A549 (cell line): ENCODE results near the gene CBY1. TPM values are rescaled to one million over a fixed set of nuclear protein-coding genes. Genes with fewer than 3 reads are reported as not detected.

Experiments used
- ATAC-seq, 2 experiments: fragments of 200-7000 bp in 1 of 2; fragments of >200 bp in 1 of 2; cut with Nextera tagmentation in 1 of 2; cut with Tn5 transposase in 1 of 2; 3 replicates each; pipeline versions ENCODE4 v1.8.0 to v1.9.1; 2018 to 2020; ENCODE audit warnings: mild to moderate bottlenecking in 1 of 2, moderate library complexity in 1 of 2
- CTCF ChIA-PET: fragments of 300-600 bp; sonication (Branson Sonifier 250); formaldehyde crosslinking; extraction: SDS; loops from one replicate; lab custom pipeline; 2021; ENCODE audit warnings: antibody characterized with exemption, inconsistent platforms; lab: Yijun Ruan, JAX
- POLR2A ChIA-PET: fragments of 350-600 bp; formaldehyde crosslinking; extraction: SDS; loops from one replicate; lab custom pipeline; 2021; ENCODE audit warnings: antibody characterized with exemption, inconsistent platforms; lab: Yijun Ruan, JAX
- DNase-seq, 2 experiments: peaks; one replicate each; pipeline versions ENCODE4 v3.0.0 to v3.0.0-alpha.2; 2011 to 2016; ENCODE audit warnings: low read depth in 1 of 2, low spot score in 1 of 2
- FAIRE-seq: peaks from 2 replicates; lab custom pipeline; 2011; peaks lifted over from hg19 to GRCh38; lab: Jason Lieb, UNC
- H3K27ac ChIP-seq, 2 experiments: fragments of >200 bp; sonication (Bioruptor Twin); formaldehyde crosslinking; 3 replicates each; pipeline ENCODE4 v1.5.1; 2016 to 2017
- H3K4me1 ChIP-seq: fragments of >200 bp; sonication (Bioruptor Twin); formaldehyde crosslinking; 3 replicates; pipeline ENCODE4 v1.6.1; 2016
- H3K4me2 ChIP-seq: fragments of >200 bp; sonication (Bioruptor Twin); formaldehyde crosslinking; 3 replicates; pipeline ENCODE4 v1.6.1; 2016
- H3K4me3 ChIP-seq: fragments of >200 bp; sonication (Bioruptor Twin); formaldehyde crosslinking; 3 replicates; pipeline ENCODE4 v1.5.1; 2016
- H3K9me3 ChIP-seq: fragments of >200 bp; sonication (Bioruptor Twin); formaldehyde crosslinking; 3 replicates; pipeline ENCODE4 v1.6.1; 2016
- ATOH8 ChIP-seq: fragments of 250-450 bp; sonication (Bioruptor Pico); IDR thresholded peaks from 2 replicates; pipeline ENCODE4 v1.5.0; 2020; ENCODE audit warnings: low read depth, mild to moderate bottlenecking, moderate library complexity
- CBX2 ChIP-seq: fragments of 200-600 bp; sonication (generic); IDR thresholded peaks from 2 replicates; pipeline ENCODE4 v1.6.1; 2016; ENCODE audit warnings: low read depth, mild to moderate bottlenecking, borderline replicate concordance
- CBX8 ChIP-seq: fragments of 200-600 bp; sonication (generic); IDR thresholded peaks from 2 replicates; pipeline ENCODE4 v1.6.1; 2016
- CEBPB ChIP-seq, 2 experiments: fragments of >200 bp in 1 of 2; sonication (Bioruptor Twin) in 1 of 2; formaldehyde crosslinking in 1 of 2; IDR thresholded peaks; 2 replicates each; pipeline ENCODE4 v1.6.1; 2012 to 2016
- CHD2 ChIP-seq: fragments of 150-350 bp; IDR thresholded peaks from 2 replicates; pipeline ENCODE4 v1.6.1; 2014; ENCODE audit warnings: low read length; ENCODE audit not compliant: partially characterized antibody
- CHD4 ChIP-seq: fragments of 200-600 bp; sonication (generic); IDR thresholded peaks from 2 replicates; pipeline ENCODE4 v1.6.1; 2016; ENCODE audit warnings: antibody characterized with exemption, mild to moderate bottlenecking, borderline replicate concordance
- EHF ChIP-seq: fragments of 250-450 bp; sonication (Bioruptor Pico); IDR thresholded peaks from 2 replicates; pipeline ENCODE4 v1.5.0; 2020; ENCODE audit warnings: mild to moderate bottlenecking
- ESRRA ChIP-seq: fragments of 150-350 bp; IDR thresholded peaks from 2 replicates; pipeline ENCODE4 v1.6.1; 2014; ENCODE audit warnings: mild to moderate bottlenecking, low read length, borderline replicate concordance
- HDAC2 ChIP-seq: fragments of 200-600 bp; sonication (generic); IDR thresholded peaks from 2 replicates; pipeline ENCODE4 v1.6.1; 2016
- HOXB5 ChIP-seq: fragments of 250-450 bp; sonication (Bioruptor Pico); IDR thresholded peaks from 2 replicates; pipeline ENCODE4 v1.5.0; 2020; ENCODE audit warnings: mild to moderate bottlenecking, moderate library complexity
- MAFK ChIP-seq: fragments of 450-650 bp; IDR thresholded peaks from 2 replicates; pipeline ENCODE4 v1.6.1; 2014; ENCODE audit not compliant: partially characterized antibody
- NFE2L2 ChIP-seq: fragments of 150-350 bp; conservative IDR thresholded peaks from 2 replicates; pipeline ENCODE4 v1.6.1; 2014; ENCODE audit warnings: low read length
- NR3C1 ChIP-seq: fragments of >200 bp; sonication (Bioruptor Twin); formaldehyde crosslinking; IDR thresholded peaks from 3 replicates; pipeline ENCODE4 v1.6.1; 2017
- POLR2A ChIP-seq: IDR thresholded peaks from 2 replicates; pipeline ENCODE4 v1.6.1; 2012; ENCODE audit warnings: mild to moderate bottlenecking, low read length
- POLR2AphosphoS2 ChIP-seq: conservative IDR thresholded peaks from 2 replicates; pipeline ENCODE4 v1.6.1; 2012; ENCODE audit warnings: low read length, improper control_type of control experiment, inconsistent platforms
- RAD21 ChIP-seq, 2 experiments: fragments of >200 bp in 1 of 2; sonication (Bioruptor Twin) in 1 of 2; formaldehyde crosslinking in 1 of 2; IDR thresholded peaks in 1 of 2; conservative IDR thresholded peaks in 1 of 2; 2 replicates in 1 of 2; 3 replicates in 1 of 2; pipeline ENCODE4 v1.6.1; 2012 to 2018; ENCODE audit warnings: inconsistent platforms in 1 of 2
- REST ChIP-seq: fragments of 200-600 bp; sonication (generic); IDR thresholded peaks from 2 replicates; pipeline ENCODE4 v1.6.1; 2016; ENCODE audit warnings: antibody characterized with exemption, mild to moderate bottlenecking, moderate library complexity
- ZSCAN20 ChIP-seq: fragments of 250-450 bp; sonication (Bioruptor Pico); IDR thresholded peaks from 2 replicates; pipeline ENCODE4 v1.8.0; 2022; ENCODE audit warnings: mild to moderate bottlenecking, moderate library complexity
- WGBS: methylation state at CpG from one replicate; pipeline ENCODE4 v1.1.6; 2017; ENCODE audit errors: missing lambda C conversion rate; 5-methylcytosine and 5-hydroxymethylcytosine counted together
- polyA plus RNA-seq, 4 experiments: library from polyadenylated mRNA; depleted of rRNA in 3 of 4; stranded (reverse); fragments of >200 nt; fragmentation: RNase III in 1 of 4; extraction: RNeasy Plus Mini Kit Qiagen cat#74134 plus additional on column Dnase treatment in 1 of 4; gene quantifications; 2 replicates in 3 of 4; 3 replicates in 1 of 4; pipeline ENCODE4 v1.2.3, GENCODE V29; 2011 to 2017
- TF ChIP-seq, protein P1 (sequence below): IDR thresholded peaks from 2 replicates; pipeline ENCODE4 v1.6.1; 2012; ENCODE audit warnings: low read depth, borderline replicate concordance
- TF ChIP-seq, protein P2 (sequence below): IDR thresholded peaks from 2 replicates; pipeline ENCODE4 v1.6.1; 2012

Gene CBY1
- polyA plus RNA-seq, 2 of the 4 experiments (the other 2 are of a cell fraction): 19.4 to 20.8 TPM

- 86% methylated on average over 5 of the region's 5 CpGs for WGBS
- no peak overlapping the region for H3K27ac ChIP-seq
- DNase-seq (no peak), ATAC-seq (no peak), FAIRE-seq (no peak)
- CTCF ChIA-PET: interaction anchor here (1.8 kb wide), 1 partner anchor 53 kb away, joined by 3 read pairs; the partner anchor contains the start of gene TOMM22
- H3K4me1 ChIP-seq: no peaks in the 10 kb centered on the region
- no peak overlapping the region for H3K4me2 ChIP-seq
- no peak overlapping the region for H3K4me3 ChIP-seq
- no peaks in the 10 kb centered on the region for H3K9me3 ChIP-seq
- POLR2A ChIA-PET: no interaction called here
- TF ChIP-seq, protein P1, sequence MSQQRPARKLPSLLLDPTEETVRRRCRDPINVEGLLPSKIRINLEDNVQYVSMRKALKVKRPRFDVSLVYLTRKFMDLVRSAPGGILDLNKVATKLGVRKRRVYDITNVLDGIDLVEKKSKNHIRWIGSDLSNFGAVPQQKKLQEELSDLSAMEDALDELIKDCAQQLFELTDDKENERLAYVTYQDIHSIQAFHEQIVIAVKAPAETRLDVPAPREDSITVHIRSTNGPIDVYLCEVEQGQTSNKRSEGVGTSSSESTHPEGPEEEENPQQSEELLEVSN: no peak
- TF ChIP-seq REST: no peak
- no peak for TF ChIP-seq MAFK
These were observed 28.0 kb upstream of the CBY1 start for GRCh38 chr22:38628444-38628843.

DNA sequence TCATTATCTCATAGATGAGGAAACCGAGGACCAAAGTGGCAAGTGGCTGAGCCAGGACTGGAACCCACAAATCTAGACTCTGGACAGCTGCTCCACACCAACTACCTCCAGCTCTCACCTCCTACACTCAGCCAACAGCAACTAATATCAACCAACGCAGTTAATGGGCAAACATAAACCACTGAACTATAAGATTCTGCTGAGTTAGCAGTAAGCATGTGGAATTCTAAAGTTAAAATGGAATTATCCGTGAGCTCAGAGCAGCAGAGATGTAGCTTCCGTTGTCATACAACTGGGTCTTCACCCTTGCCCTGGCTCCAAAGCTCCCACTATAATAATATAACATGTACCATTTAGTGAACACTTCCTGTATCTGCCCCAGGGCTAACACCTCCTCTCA, 27.3 kb upstream of the CBY1 start:
- no peaks in the 10 kb centered on the region for H3K4me1 ChIP-seq
- CTCF ChIA-PET: no interaction called here
- POLR2A ChIA-PET: no interaction called here
- no peaks in the 10 kb centered on the region for H3K9me3 ChIP-seq
- DNase-seq: no peak
- no peak overlapping the region for H3K4me2 ChIP-seq
- WGBS: 92% methylated on average over 4 of the region's 4 CpGs
- FAIRE-seq: no peak
- TF ChIP-seq POLR2A (no peak), MAFK (peak; percentile 81)
- no peak overlapping the region for H3K27ac ChIP-seq
- no peak for ATAC-seq
- no peak overlapping the region for H3K4me3 ChIP-seq

DNA sequence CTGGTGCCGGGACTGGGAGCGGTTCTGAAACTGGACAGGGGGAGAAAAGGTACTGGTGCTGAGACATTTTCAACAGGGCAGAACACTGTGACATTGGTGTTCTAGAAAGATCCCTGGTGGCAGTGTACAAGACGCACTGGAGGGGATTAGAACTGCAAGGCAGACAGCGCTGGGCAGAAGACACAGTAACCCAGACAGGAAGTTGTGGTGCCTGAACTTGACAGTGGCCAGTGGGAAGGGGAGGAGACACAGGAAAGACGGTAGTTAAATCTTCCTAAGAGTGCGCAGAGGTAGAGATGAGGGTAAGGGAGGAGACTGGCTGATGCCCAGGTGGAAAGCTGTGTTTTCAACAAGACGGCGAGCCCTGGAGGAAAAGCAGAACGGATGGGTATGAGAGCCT, 24.7 kb upstream of the CBY1 start:
- FAIRE-seq (no peak), DNase-seq (no peak), ATAC-seq (no peak)
- POLR2A ChIA-PET: no interaction called here
- H3K27ac ChIP-seq: no peak overlapping the region
- 94% methylated on average over 9 of the region's 9 CpGs for WGBS
- H3K9me3 ChIP-seq: no peaks in the 10 kb centered on the region
- no peak overlapping the region for H3K4me2 ChIP-seq
- H3K4me1 ChIP-seq: no peaks in the 10 kb centered on the region
- CTCF ChIA-PET: no interaction called here
- H3K4me3 ChIP-seq: no peak overlapping the region
- no peak for TF ChIP-seq CHD4
- no peak for TF ChIP-seq CEBPB (IDR thresholded peaks at IDR 0.05)
- no peak for TF ChIP-seq HDAC2
- no peak for TF ChIP-seq CHD2
- no peak for TF ChIP-seq ESRRA
- TF ChIP-seq HOXB5 (CRISPR knock-in tag): no peak
- TF ChIP-seq CBX8: no peak
- no peak for TF ChIP-seq RAD21 (conservative IDR thresholded peaks at IDR 0.05 in 1 of 2, IDR thresholded peaks at IDR 0.05 in 1 of 2)
- TF ChIP-seq, protein P2, sequence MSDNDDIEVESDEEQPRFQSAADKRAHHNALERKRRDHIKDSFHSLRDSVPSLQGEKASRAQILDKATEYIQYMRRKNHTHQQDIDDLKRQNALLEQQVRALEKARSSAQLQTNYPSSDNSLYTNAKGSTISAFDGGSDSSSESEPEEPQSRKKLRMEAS: no peak
- TF ChIP-seq NFE2L2: no peak
- TF ChIP-seq CBX2: no peak
- no peak for TF ChIP-seq REST
- TF ChIP-seq NR3C1: no peak
- TF ChIP-seq EHF (CRISPR knock-in tag): no peak
- no peak for TF ChIP-seq ATOH8 (CRISPR knock-in tag)
- TF ChIP-seq ZSCAN20 (CRISPR knock-in tag): no peak
- no peak for TF ChIP-seq POLR2AphosphoS2
